GM10248 (cell line): ENCODE results near the gene NUDT4.

ENCODE experiments used
- CTCF ChIA-PET: fragments of 300-600 bp; sonication (Branson Sonifier 250); formaldehyde crosslinking; extraction: SDS; loops from one replicate; lab custom pipeline; 2021; ENCODE audit warnings: antibody characterized with exemption; lab: Yijun Ruan, JAX
- POLR2A ChIA-PET: fragments of 350-650 bp; sonication (Branson Sonifier 250); formaldehyde crosslinking; extraction: SDS; loops from one replicate; lab custom pipeline; 2020; ENCODE audit warnings: antibody characterized with exemption; lab: Yijun Ruan, JAX
- DNase-seq: peaks from one replicate; pipeline ENCODE4 v3.0.0; 2012; ENCODE audit errors: extremely low spot score
- CTCF ChIP-seq: IDR thresholded peaks from 2 replicates; pipeline ENCODE4 v1.5.1; 2012; ENCODE audit warnings: mild to moderate bottlenecking, low read depth; ENCODE audit errors: extremely low read depth, missing control alignments, control extremely low read depth

The NUDT4 gene

GRCh38 chr12:93448796-93449195 is 71.1 kb downstream of the NUDT4 start:
- POLR2A ChIA-PET = no interaction called here

GRCh38 chr12:93449277-93449676 is 71.6 kb downstream of the NUDT4 start:
- DNase-seq = peak; percentile 37
- TF ChIP-seq CTCF = no peak
- POLR2A ChIA-PET = no interaction called here
- CTCF ChIA-PET = interaction anchor here (1.2 to 1.6 kb wide), 2 partner anchors 18 to 29 kb away, joined by 4 to 5 read pairs; partner anchors contain the start of gene MRPL42

More at GRCh38 chr12:93448796-93449195, 71.1 kb downstream of the NUDT4 start:
- no peak for DNase-seq
- no peak for TF ChIP-seq CTCF
- CTCF ChIA-PET = interaction anchor here (1.2 to 1.6 kb wide), 2 partner anchors 19 to 29 kb away, joined by 4 to 5 read pairs; partner anchors contain the start of gene MRPL42

GRCh38 chr12:93451423-93452158 is 73.9 kb downstream of the NUDT4 start:
- ChIA-PET CTCF (interaction anchor here (1.5 kb wide), 1 partner anchor 16 kb away, joined by 3 read pairs; the partner anchor contains the start of gene MRPL42), POLR2A (no interaction called here)

GRCh38 chr12:93453633-93454032 is 75.9 kb downstream of the NUDT4 start:
- no peak for DNase-seq
- POLR2A ChIA-PET = no interaction called here
- CTCF ChIA-PET = interaction anchor here (0.7 kb wide), 1 partner anchor 13 kb away, joined by 3 read pairs; no protein-coding TSS in a partner anchor
- no peak for TF ChIP-seq CTCF

More at GRCh38 chr12:93451423-93452158, 73.9 kb downstream of the NUDT4 start:
- DNase-seq = no peak
- TF ChIP-seq CTCF = no peak

- DNase-seq = no peak
- no peak for TF ChIP-seq CTCF
- ChIA-PET CTCF (no interaction called here), POLR2A (no interaction called here)
Measured at GRCh38 chr12:93456077-93456476, 78.4 kb downstream of the NUDT4 start.
